NCI-H2171 (cell line): ENCODE measurements around the gene PLEKHG5.
A peak's percentile ranks its signal among the peaks of the same experiment; 100 is the strongest.
"Not testable (repeated sequence)": the region's sequence is repeated elsewhere in the genome, so short reads cannot be mapped to it uniquely, and the experiment has no call there.

ENCODE experiments used
- DNase-seq: peaks from one replicate; lab custom pipeline; 2025; lab: John Stamatoyannopoulos, UW

The PLEKHG5 gene

GRCh38 chr1:6461538-6462411, 29.7 kb downstream of the PLEKHG5 start:
- no peak for DNase-seq

GRCh38 chr1:6461051-6461530, 30.4 kb downstream of the PLEKHG5 start:
- DNase-seq = no peak

- DNase-seq = no peak
These were observed 31.0 kb downstream of the PLEKHG5 start for GRCh38 chr1:6460301-6461050.

- no peak for DNase-seq
These were observed 31.6 kb downstream of the PLEKHG5 start for GRCh38 chr1:6459850-6460265.

- DNase-seq = no peak
These were observed 34.5 kb downstream of the PLEKHG5 start for GRCh38 chr1:6456800-6457466.

- not testable (repeated sequence) for DNase-seq
These were observed 35.5 kb downstream of the PLEKHG5 start for GRCh38 chr1:6455752-6456520.

GRCh38 chr1:6454856-6455751, 36.4 kb downstream of the PLEKHG5 start:
- no peak for DNase-seq

- DNase-seq = not testable (repeated sequence)
These were observed 37.3 kb downstream of the PLEKHG5 start for GRCh38 chr1:6453895-6454855.

- no peak for DNase-seq
These were observed 40.5 kb downstream of the PLEKHG5 start for GRCh38 chr1:6450943-6451373.

- DNase-seq = not testable (repeated sequence)
These were observed 41.0 kb downstream of the PLEKHG5 start for GRCh38 chr1:6450486-6450885.

- no peak for DNase-seq
These were observed 41.4 kb downstream of the PLEKHG5 start for GRCh38 chr1:6450005-6450450.

- peak; percentile 47 for DNase-seq
These were observed 42.5 kb downstream of the PLEKHG5 start for GRCh38 chr1:6448749-6449631.

GRCh38 chr1:6447818-6448748, 43.4 kb downstream of the PLEKHG5 start:
- DNase-seq = peak; percentile 87

- peak; percentile 55 for DNase-seq
These were observed 44.2 kb downstream of the PLEKHG5 start for GRCh38 chr1:6447016-6447817.

GRCh38 chr1:6446665-6447015, 44.8 kb downstream of the PLEKHG5 start:
- no peak for DNase-seq

GRCh38 chr1:6445929-6446328, 45.5 kb downstream of the PLEKHG5 start:
- DNase-seq = not testable (repeated sequence)
